Duodenal mucosa (tissue), 2 donors: ENCODE results near the gene LRSAM1.
"Not testable (repeated sequence)": the region's sequence is repeated elsewhere in the genome, so short reads cannot be mapped to it uniquely, and the experiment has no call there.

Source experiments
- H3K27ac ChIP-seq: one replicate; pipeline ENCODE4 v1.7.0; 2013; ENCODE audit warnings: low read depth, low read length
- H3K27me3 ChIP-seq, 2 donors: one replicate each; pipeline ENCODE4 v1.7.0; 2013; ENCODE audit warnings: low read length in 2 of 2, control low read depth in 1 of 2; ENCODE audit not compliant: insufficient read depth in 2 of 2, control insufficient read depth in 1 of 2
- H3K36me3 ChIP-seq, 2 donors: one replicate each; pipeline ENCODE4 v1.7.0; 2013; ENCODE audit warnings: low read length in 2 of 2, control low read depth in 1 of 2; ENCODE audit not compliant: insufficient read depth in 2 of 2, control insufficient read depth in 1 of 2
- H3K4me1 ChIP-seq, 2 donors: one replicate each; pipeline ENCODE4 v1.7.0; 2013; ENCODE audit warnings: low read length in 2 of 2, control low read depth in 1 of 2; ENCODE audit not compliant: insufficient read depth in 2 of 2, control insufficient read depth in 1 of 2
- H3K4me3 ChIP-seq, 2 donors: one replicate each; pipeline ENCODE4 v1.7.0; 2013; ENCODE audit warnings: low read length in 2 of 2, low read depth in 1 of 2
- H3K9ac ChIP-seq, 2 donors: one replicate each; pipeline ENCODE4 v1.7.0; 2013; ENCODE audit warnings: low read length in 2 of 2, low read depth in 1 of 2
- H3K9me3 ChIP-seq, 2 donors: one replicate each; pipeline ENCODE4 v1.7.0; 2013; ENCODE audit warnings: low read length in 2 of 2, control low read depth in 1 of 2; ENCODE audit not compliant: control insufficient read depth in 1 of 2

Gene LRSAM1

DNA sequence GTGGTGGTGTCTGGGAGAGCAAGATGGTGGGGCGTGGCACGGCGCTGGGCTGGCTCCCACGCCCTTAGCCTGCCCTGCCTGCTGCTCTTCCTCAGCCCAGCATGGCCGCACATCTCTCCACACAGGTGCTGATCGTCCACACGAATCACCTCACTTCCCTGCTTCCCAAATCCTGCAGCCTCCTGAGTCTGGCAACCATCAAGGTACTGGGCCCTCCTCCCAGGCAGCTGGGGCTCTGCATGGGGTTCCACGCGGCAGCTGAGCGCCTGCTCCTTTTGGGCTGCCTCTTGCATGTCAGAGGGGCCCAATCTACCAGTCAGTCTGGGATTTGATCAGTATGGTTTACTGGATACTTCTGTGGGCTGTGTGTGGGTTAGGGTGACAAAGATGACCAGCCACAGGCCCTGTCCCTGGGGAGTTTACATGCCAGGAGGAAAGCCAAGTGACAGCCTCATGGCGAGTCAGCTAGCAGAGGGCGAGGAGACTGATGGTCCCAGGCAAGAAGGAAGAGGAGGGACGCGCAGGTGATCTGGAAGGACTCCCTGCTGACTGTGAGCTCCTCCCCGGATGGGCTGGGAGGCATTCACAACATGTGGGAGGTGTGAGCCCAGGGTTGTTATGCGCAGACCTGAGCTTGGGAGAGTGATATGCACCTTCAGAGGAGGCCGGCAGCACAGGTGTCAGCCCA is 6.0 kb downstream of the LRSAM1 start:
- Histone ChIP-seq H3K9ac (no peak overlapping the region), H3K27ac (no peak overlapping the region), H3K36me3 (peaks cover 22 to 37% of the 10 kb centered on the region in 2 donors), H3K4me3 (no peak overlapping the region), H3K9me3 (no peaks in the 10 kb centered on the region), H3K4me1 (peaks cover 5 to 12% of the 10 kb centered on the region in 2 donors), H3K27me3 (no peaks in the 10 kb centered on the region)

DNA sequence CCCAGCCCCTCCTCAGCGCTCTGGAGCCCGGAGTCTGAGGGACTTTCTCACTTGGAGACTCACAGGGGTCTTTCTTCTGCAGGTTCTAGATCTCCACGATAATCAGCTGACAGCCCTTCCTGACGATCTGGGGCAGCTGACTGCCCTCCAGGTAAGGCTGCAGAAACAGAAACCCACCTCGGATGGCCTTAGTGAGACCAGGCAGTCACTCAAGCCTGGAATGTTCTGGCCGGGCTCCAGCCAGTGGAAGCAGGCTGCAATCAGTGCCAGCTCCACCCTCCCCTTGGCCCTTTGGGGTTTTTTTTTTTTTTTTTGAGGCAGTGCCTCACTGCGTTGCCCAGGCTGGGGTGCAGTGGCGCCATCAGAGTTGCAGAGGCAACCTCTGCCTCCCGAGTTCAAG is 7.6 kb downstream of the LRSAM1 start:
- Histone ChIP-seq H3K9me3 (no peaks in the 10 kb centered on the region), H3K36me3 (peaks cover 27 to 51% of the 10 kb centered on the region in 2 donors), H3K4me1 (no peaks in the 10 kb centered on the region), H3K27ac (no peak overlapping the region), H3K9ac (no peak overlapping the region), H3K27me3 (no peaks in the 10 kb centered on the region), H3K4me3 (no peak overlapping the region)

DNA sequence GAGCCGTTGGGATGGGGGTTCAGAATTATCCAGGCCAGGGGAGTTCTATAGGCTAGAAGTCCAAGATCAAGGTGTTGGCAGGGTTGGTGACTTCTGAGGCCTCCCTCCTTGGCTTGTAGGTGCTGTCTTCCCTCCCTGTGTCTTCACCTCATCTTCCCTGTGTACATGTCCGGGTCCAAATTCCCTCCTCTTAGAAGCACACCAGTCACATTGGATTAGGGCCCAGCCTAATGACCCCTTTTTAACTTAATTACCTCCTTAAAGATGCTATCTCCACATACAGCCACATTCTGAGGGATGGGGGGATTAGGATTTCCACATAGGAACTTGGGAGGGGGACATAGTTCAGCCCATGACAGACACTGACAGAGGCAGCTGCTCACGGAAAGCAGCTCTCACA is 12.1 kb downstream of the LRSAM1 start:
- H3K36me3 ChIP-seq = peaks cover 28 to 66% of the 10 kb centered on the region in 2 donors

GRCh38 chr9:127463911-127464310 is 12.6 kb downstream of the LRSAM1 start:
- Histone ChIP-seq H3K4me1 (no peaks in the 10 kb centered on the region), H3K36me3 (peaks cover 28 to 64% of the 10 kb centered on the region in 2 donors), H3K27me3 (no peaks in the 10 kb centered on the region), H3K9ac (no peak overlapping the region), H3K9me3 (no peaks in the 10 kb centered on the region), H3K4me3 (no peak overlapping the region), H3K27ac (no peak overlapping the region)

More for the DNA sequence above, 12.1 kb downstream of the LRSAM1 start:
- Histone ChIP-seq H3K9ac (no peak overlapping the region), H3K4me1 (no peaks in the 10 kb centered on the region), H3K27me3 (no peaks in the 10 kb centered on the region), H3K9me3 (no peaks in the 10 kb centered on the region), H3K4me3 (no peak overlapping the region), H3K27ac (no peak overlapping the region)

DNA sequence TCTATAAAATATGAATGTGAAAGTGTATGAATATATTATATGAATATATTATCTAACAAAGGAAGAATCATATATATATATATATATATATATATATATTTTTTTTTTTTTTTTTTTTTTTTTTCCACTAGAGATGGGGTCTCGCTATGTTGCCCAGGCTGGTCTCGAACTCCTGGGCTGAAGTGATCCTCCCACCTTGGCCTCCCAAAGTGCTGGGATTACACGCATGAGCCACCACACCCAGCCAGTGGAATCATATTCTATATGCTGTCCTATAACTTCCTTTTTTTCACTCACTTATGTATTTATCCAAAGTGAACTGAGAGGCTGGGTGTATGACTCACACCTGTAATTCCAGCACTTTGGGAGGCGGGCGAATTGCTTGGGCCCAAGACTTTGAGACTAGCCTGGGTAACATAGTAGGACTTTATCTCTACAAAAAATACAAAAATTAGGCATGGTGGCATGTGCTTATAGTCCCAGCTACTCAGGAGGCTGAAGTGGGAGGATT is 15.2 kb downstream of the LRSAM1 start:
- not testable (repeated sequence) for H3K4me3 ChIP-seq, H3K27ac ChIP-seq, H3K4me1 ChIP-seq, H3K9ac ChIP-seq, H3K27me3 ChIP-seq, H3K9me3 ChIP-seq
- H3K36me3 ChIP-seq = peaks cover 22 to 52% of the 10 kb centered on the region in 2 donors

GRCh38 chr9:127467621-127468020 is 16.3 kb downstream of the LRSAM1 start:
- H3K9ac ChIP-seq = no peak overlapping the region

DNA sequence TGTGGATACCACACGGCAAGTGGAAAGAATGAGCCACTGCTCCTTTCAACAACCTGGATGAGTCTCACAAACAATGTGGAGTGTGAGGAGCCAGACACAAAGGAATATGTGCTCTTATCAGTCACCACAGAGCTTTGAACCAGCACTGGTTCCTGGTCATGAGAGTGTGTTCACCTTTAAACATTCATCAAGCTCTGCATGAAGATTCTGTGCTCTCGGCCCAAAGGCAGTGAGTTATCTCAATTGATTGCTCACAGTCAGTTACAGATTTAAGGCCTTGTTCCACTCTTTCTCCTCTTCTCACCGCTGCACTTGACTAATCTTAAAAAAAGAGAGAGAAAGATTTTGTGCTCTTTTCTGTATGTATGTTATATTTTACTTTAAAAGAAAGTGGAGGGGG is 19.4 kb downstream of the LRSAM1 start:
- H3K9me3 ChIP-seq = no peaks in the 10 kb centered on the region
- H3K27ac ChIP-seq = no peak overlapping the region
- peaks cover 6 to 37% of the 10 kb centered on the region in 2 donors for H3K36me3 ChIP-seq
- H3K4me3 ChIP-seq = no peak overlapping the region
- H3K4me1 ChIP-seq = no peaks in the 10 kb centered on the region
- H3K9ac ChIP-seq = no peak overlapping the region
- no peaks in the 10 kb centered on the region for H3K27me3 ChIP-seq

More at GRCh38 chr9:127467621-127468020, 16.3 kb downstream of the LRSAM1 start:
- H3K27me3 ChIP-seq = no peaks in the 10 kb centered on the region
- H3K4me1 ChIP-seq = no peaks in the 10 kb centered on the region
- no peak overlapping the region for H3K27ac ChIP-seq
- no peak overlapping the region for H3K4me3 ChIP-seq
- H3K9me3 ChIP-seq = no peaks in the 10 kb centered on the region
- H3K36me3 ChIP-seq = peaks cover 13 to 41% of the 10 kb centered on the region in 2 donors

- Histone ChIP-seq H3K9me3 (no peaks in the 10 kb centered on the region), H3K4me1 (no peaks in the 10 kb centered on the region), H3K27me3 (no peaks in the 10 kb centered on the region), H3K36me3 (peaks cover 6 to 28% of the 10 kb centered on the region in 2 donors), H3K9ac (no peak overlapping the region), H3K4me3 (no peak overlapping the region), H3K27ac (no peak overlapping the region)
These were observed 22.2 kb downstream of the LRSAM1 start for GRCh38 chr9:127473501-127473900.

DNA sequence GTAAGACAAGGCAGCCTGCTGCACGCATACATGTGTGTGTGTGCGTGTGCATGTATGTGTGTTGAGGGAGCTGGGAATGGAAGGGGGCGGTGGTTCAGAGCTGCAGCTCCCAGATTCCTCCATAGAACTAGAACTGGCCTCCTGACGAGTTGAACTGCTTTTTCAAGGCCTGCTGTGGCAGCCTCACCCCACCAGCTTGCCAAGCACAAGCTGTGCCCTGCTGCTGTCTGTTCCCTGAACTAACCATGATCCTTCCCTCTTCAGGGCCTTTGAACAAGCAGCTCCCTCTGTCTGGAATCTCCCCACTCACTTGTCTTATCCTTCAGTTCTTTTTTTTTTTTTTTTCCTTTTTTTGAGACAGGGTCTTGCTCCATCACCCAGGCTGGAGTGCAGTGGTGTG is 22.6 kb downstream of the LRSAM1 start:
- H3K4me3 ChIP-seq = no peak overlapping the region
- H3K9ac ChIP-seq = no peak overlapping the region
- no peak overlapping the region for H3K27ac ChIP-seq
- H3K27me3 ChIP-seq = no peaks in the 10 kb centered on the region
- H3K36me3 ChIP-seq = peaks cover 6 to 32% of the 10 kb centered on the region in 2 donors
- no peaks in the 10 kb centered on the region for H3K4me1 ChIP-seq
- no peaks in the 10 kb centered on the region for H3K9me3 ChIP-seq

DNA sequence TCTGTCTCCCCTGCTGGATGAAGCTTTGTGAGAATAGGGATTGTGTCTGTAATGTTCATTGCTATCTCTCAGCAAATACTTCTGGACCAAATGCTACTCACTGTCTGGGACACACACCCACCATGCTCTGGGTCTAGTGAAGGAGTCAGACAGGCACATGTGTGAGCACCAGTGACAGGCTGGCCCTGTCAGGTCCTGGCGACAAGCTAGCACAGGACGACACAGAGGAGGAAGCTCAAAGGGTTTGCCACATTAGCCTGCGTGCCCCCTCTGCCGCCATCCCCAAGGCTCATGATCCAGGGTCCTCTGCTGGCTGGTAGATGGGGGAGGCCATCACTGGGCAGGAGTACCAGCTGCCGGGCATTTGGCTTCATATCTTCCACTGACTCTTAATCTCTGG is 23.3 kb downstream of the LRSAM1 start:
- H3K9ac ChIP-seq = no peak overlapping the region
- H3K27ac ChIP-seq = no peak overlapping the region
- no peaks in the 10 kb centered on the region for H3K9me3 ChIP-seq
- H3K4me3 ChIP-seq = no peak overlapping the region
- H3K4me1 ChIP-seq = no peaks in the 10 kb centered on the region
- H3K27me3 ChIP-seq = no peaks in the 10 kb centered on the region
- H3K36me3 ChIP-seq = peaks cover 11 to 38% of the 10 kb centered on the region in 2 donors
